HEK293 (cell line): ENCODE results near the gene AGXT.

Source experiments
- CTCF ChIA-PET: fragments of 350-600 bp; formaldehyde crosslinking; extraction: SDS; loops from one replicate; lab custom pipeline; 2021; ENCODE audit warnings: antibody characterized with exemption; lab: Yijun Ruan, JAX
- POLR2A ChIA-PET: fragments of 300-600 bp; formaldehyde crosslinking; extraction: SDS; loops from one replicate; lab custom pipeline; 2020; ENCODE audit warnings: antibody characterized with exemption, inconsistent platforms; lab: Yijun Ruan, JAX
- H3K27ac ChIP-seq: fragments of 200-500 bp; sonication (Bioruptor generic); 2 replicates; pipeline ENCODE4 v1.5.1; 2014; ENCODE audit warnings: low read depth, low read length, control low read depth, inconsistent platforms; ENCODE audit errors: extremely low read depth
- H3K36me3 ChIP-seq, 2 experiments: fragments of 200-500 bp in 1 of 2; sonication (Bioruptor generic) in 1 of 2; 1 replicate in 1 of 2; 2 replicates in 1 of 2; pipeline ENCODE4 v1.5.1; 2014 to 2017; ENCODE audit warnings: inconsistent platforms in 2 of 2, low read length in 2 of 2; ENCODE audit not compliant: control insufficient read depth in 2 of 2, insufficient read depth in 1 of 2
- H3K4me1 ChIP-seq: fragments of 200-500 bp; sonication (Bioruptor generic); 2 replicates; pipeline ENCODE4 v1.5.1; 2014; ENCODE audit warnings: mild to moderate bottlenecking, low read length, inconsistent platforms; ENCODE audit not compliant: control insufficient read depth, insufficient read depth
- H3K4me3 ChIP-seq: 2 replicates; pipeline ENCODE4 v1.5.1; 2011; ENCODE audit warnings: low read depth, mild to moderate bottlenecking, control low read depth, low read length, moderate library complexity
- H3K9me3 ChIP-seq: fragments of 200-500 bp; sonication (Bioruptor generic); 2 replicates; pipeline ENCODE4 v1.5.1; 2014; ENCODE audit warnings: low read depth, low read length, inconsistent platforms; ENCODE audit not compliant: control insufficient read depth, insufficient read depth
- BCL6B ChIP-seq: fragments of 450-650 bp; formaldehyde crosslinking; IDR thresholded peaks from 2 replicates; pipeline ENCODE4 v1.5.1; 2017; ENCODE audit warnings: missing biosample characterization, missing genetic modification characterization
- EGR2 ChIP-seq: fragments of 450-650 bp; formaldehyde crosslinking; IDR thresholded peaks from 2 replicates; pipeline ENCODE4 v1.5.1; 2016; ENCODE audit warnings: low read depth, missing biosample characterization, missing genetic modification characterization
- PATZ1 ChIP-seq: fragments of 450-650 bp; formaldehyde crosslinking; IDR thresholded peaks from 2 replicates; pipeline ENCODE4 v1.5.1; 2016; ENCODE audit warnings: missing biosample characterization, missing genetic modification characterization
- REPIN1 ChIP-seq: fragments of 450-650 bp; formaldehyde crosslinking; IDR thresholded peaks from 2 replicates; pipeline ENCODE4 v1.5.1; 2017; ENCODE audit warnings: missing biosample characterization, missing genetic modification characterization, low read depth
- SCRT1 ChIP-seq: fragments of 450-650 bp; formaldehyde crosslinking; IDR thresholded peaks from 2 replicates; pipeline ENCODE4 v1.5.1; 2016; ENCODE audit warnings: missing biosample characterization, missing genetic modification characterization, borderline replicate concordance
- SP3 ChIP-seq: fragments of 450-650 bp; formaldehyde crosslinking; IDR thresholded peaks from 2 replicates; pipeline ENCODE4 v1.5.1; 2016; ENCODE audit warnings: missing biosample characterization, missing genetic modification characterization
- ZBTB17 ChIP-seq: fragments of 450-650 bp; formaldehyde crosslinking; IDR thresholded peaks from 2 replicates; pipeline ENCODE4 v1.5.1; 2016; ENCODE audit warnings: missing biosample characterization, missing genetic modification characterization
- ZEB2 ChIP-seq: fragments of 450-650 bp; formaldehyde crosslinking; IDR thresholded peaks from 2 replicates; pipeline ENCODE4 v1.5.1; 2016; ENCODE audit warnings: missing biosample characterization, missing genetic modification characterization
- ZFHX2 ChIP-seq: fragments of 450-650 bp; formaldehyde crosslinking; conservative IDR thresholded peaks from 2 replicates; pipeline ENCODE4 v1.5.1; 2016; ENCODE audit warnings: missing biosample characterization, missing genetic modification characterization
- ZNF121 ChIP-seq: fragments of 450-650 bp; formaldehyde crosslinking; IDR thresholded peaks from 2 replicates; pipeline ENCODE4 v1.5.1; 2016; ENCODE audit warnings: missing biosample characterization, missing genetic modification characterization
- ZNF211 ChIP-seq: fragments of 450-650 bp; formaldehyde crosslinking; IDR thresholded peaks from 2 replicates; pipeline ENCODE4 v1.5.1; 2016; ENCODE audit warnings: low read depth, missing biosample characterization, missing genetic modification characterization
- ZNF214 ChIP-seq: fragments of 450-650 bp; formaldehyde crosslinking; IDR thresholded peaks from 2 replicates; pipeline ENCODE4 v1.5.1; 2017; ENCODE audit warnings: missing biosample characterization, mild to moderate bottlenecking, missing genetic modification characterization, borderline replicate concordance
- ZNF221 ChIP-seq: fragments of 450-650 bp; formaldehyde crosslinking; IDR thresholded peaks from 2 replicates; pipeline ENCODE4 v1.5.1; 2017; ENCODE audit warnings: missing biosample characterization, missing genetic modification characterization, borderline replicate concordance
- ZNF248 ChIP-seq: fragments of 450-650 bp; formaldehyde crosslinking; IDR thresholded peaks from 2 replicates; pipeline ENCODE4 v1.5.1; 2017; ENCODE audit warnings: missing biosample characterization, missing genetic modification characterization
- ZNF26 ChIP-seq: fragments of 450-650 bp; formaldehyde crosslinking; IDR thresholded peaks from 2 replicates; pipeline ENCODE4 v1.5.1; 2016; ENCODE audit warnings: missing biosample characterization, missing genetic modification characterization
- ZNF335 ChIP-seq: fragments of 450-650 bp; formaldehyde crosslinking; conservative IDR thresholded peaks from 2 replicates; pipeline ENCODE4 v1.5.1; 2016; ENCODE audit warnings: missing biosample characterization, missing genetic modification characterization
- ZNF560 ChIP-seq: fragments of 450-650 bp; formaldehyde crosslinking; IDR thresholded peaks from 2 replicates; pipeline ENCODE4 v1.5.1; 2017; ENCODE audit warnings: missing biosample characterization, missing genetic modification characterization, borderline replicate concordance
- ZNF664 ChIP-seq: fragments of 450-650 bp; formaldehyde crosslinking; IDR thresholded peaks from 2 replicates; pipeline ENCODE4 v1.5.1; 2016; ENCODE audit warnings: missing biosample characterization, missing genetic modification characterization
- TF ChIP-seq, protein P1 (sequence below): fragments of 450-650 bp; formaldehyde crosslinking; IDR thresholded peaks from 2 replicates; pipeline ENCODE4 v1.5.1; 2017; ENCODE audit warnings: missing biosample characterization, missing genetic modification characterization
- TF ChIP-seq, protein P2 (sequence below): fragments of 450-650 bp; formaldehyde crosslinking; IDR thresholded peaks from 2 replicates; pipeline ENCODE4 v1.5.1; 2016; ENCODE audit warnings: missing biosample characterization, missing genetic modification characterization

Gene AGXT

GRCh38 chr2:240928476-240929363 is 60.1 kb downstream of the AGXT start:
- TF ChIP-seq, protein P1, sequence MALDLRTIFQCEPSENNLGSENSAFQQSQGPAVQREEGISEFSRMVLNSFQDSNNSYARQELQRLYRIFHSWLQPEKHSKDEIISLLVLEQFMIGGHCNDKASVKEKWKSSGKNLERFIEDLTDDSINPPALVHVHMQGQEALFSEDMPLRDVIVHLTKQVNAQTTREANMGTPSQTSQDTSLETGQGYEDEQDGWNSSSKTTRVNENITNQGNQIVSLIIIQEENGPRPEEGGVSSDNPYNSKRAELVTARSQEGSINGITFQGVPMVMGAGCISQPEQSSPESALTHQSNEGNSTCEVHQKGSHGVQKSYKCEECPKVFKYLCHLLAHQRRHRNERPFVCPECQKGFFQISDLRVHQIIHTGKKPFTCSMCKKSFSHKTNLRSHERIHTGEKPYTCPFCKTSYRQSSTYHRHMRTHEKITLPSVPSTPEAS (tag by site-specific recombination), result no peak
- TF ChIP-seq ZNF121 (tag by site-specific recombination), result no peak
- no peak for TF ChIP-seq ZNF664 (tag by site-specific recombination)
- no peak for TF ChIP-seq ZNF26
- no peak for TF ChIP-seq SP3 (tag by site-specific recombination)
- TF ChIP-seq REPIN1 (tag by site-specific recombination), result no peak
- TF ChIP-seq ZNF335, result no peak
- TF ChIP-seq SCRT1 (tag by site-specific recombination), result no peak
- TF ChIP-seq ZNF248 (tag by site-specific recombination), result no peak
- TF ChIP-seq ZEB2 (tag by site-specific recombination), result no peak
- no peak for TF ChIP-seq ZBTB17 (tag by site-specific recombination)
- TF ChIP-seq, protein P2, sequence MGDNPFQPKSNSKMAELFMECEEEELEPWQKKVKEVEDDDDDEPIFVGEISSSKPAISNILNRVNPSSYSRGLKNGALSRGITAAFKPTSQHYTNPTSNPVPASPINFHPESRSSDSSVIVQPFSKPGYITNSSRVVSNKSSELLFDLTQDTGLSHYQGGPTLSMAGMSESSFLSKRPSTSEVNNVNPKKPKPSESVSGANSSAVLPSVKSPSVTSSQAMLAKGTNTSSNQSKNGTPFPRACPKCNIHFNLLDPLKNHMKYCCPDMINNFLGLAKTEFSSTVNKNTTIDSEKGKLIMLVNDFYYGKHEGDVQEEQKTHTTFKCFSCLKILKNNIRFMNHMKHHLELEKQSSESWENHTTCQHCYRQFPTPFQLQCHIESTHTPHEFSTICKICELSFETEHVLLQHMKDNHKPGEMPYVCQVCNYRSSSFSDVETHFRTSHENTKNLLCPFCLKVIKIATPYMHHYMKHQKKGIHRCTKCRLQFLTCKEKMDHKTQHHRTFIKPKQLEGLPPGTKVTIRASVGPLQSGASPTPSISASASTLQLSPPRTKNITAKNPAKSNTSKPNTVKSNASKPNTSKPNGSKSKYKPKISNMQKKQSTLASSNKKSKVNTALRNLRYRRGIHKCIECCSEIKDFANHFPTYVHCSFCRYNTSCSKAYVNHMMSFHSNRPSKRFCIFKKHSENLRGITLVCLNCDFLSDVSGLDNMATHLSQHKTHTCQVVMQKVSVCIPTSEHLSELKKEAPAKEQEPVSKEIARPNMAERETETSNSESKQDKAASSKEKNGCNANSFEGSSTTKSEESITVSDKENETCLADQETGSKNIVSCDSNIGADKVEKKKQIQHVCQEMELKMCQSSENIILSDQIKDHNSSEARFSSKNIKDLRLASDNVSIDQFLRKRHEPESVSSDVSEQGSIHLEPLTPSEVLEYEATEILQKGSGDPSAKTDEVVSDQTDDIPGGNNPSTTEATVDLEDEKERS (tag by site-specific recombination), result no peak
- TF ChIP-seq BCL6B (tag by site-specific recombination), result no peak
- TF ChIP-seq ZNF211 (tag by site-specific recombination), result no peak
- Histone ChIP-seq H3K9me3 (no peaks in the 10 kb centered on the region), H3K4me1 (no peaks in the 10 kb centered on the region), H3K4me3 (no peak overlapping the region), H3K36me3 (no peaks in the 10 kb centered on the region), H3K27ac (no peak overlapping the region)
- ChIA-PET CTCF (interaction anchor here (0.6 kb wide), 1 partner anchor 169 kb away, joined by 6 read pairs; no protein-coding TSS in a partner anchor), POLR2A (no interaction called here)

GRCh38 chr2:240929364-240930095 is 60.9 kb downstream of the AGXT start:
- CTCF ChIA-PET, result no interaction called here
- no peaks in the 10 kb centered on the region for H3K4me1 ChIP-seq
- TF ChIP-seq EGR2 (tag by site-specific recombination) (peak; percentile 43; the same call in 1 of the 2 replicates), ZNF221 (no peak), ZFHX2 (tag by site-specific recombination) (0 out of 2 replicates have a peak, but pooled peaks have one; percentile 30), PATZ1 (tag by site-specific recombination) (no peak), ZNF214 (tag by site-specific recombination) (no peak), ZNF560 (tag by site-specific recombination) (no peak)
- H3K36me3 ChIP-seq, result no peaks in the 10 kb centered on the region
- H3K9me3 ChIP-seq, result no peaks in the 10 kb centered on the region
- H3K27ac ChIP-seq, result no peak overlapping the region
- no peak overlapping the region for H3K4me3 ChIP-seq
- POLR2A ChIA-PET, result no interaction called here
